RCC 7860 (cell line): ENCODE measurements around the gene FDPS.

Experiments
- DNase-seq: peaks from one replicate; pipeline ENCODE4 v3.0.0-alpha.2; 2015; ENCODE audit warnings: low spot score
- FAIRE-seq: peaks from 2 replicates; lab custom pipeline; 2012; peaks lifted over from hg19 to GRCh38; lab: Jason Lieb, UNC

FDPS gene

GRCh38 chr1:155308493-155309422, at the start of gene FDPS:
Gene FDPS, plus strand, starts transcription at chr1:155308866. Its CDS starts 924 bp downstream, at chr1:155309790.
- DNase-seq (peak; percentile 98), FAIRE-seq (peak; percentile 91)

- no peak for DNase-seq
- no peak for FAIRE-seq
Measured at GRCh38 chr1:155260276-155260675, 48.4 kb upstream of the FDPS start.

GRCh38 chr1:155261493-155261851, 47.2 kb upstream of the FDPS start:
- DNase-seq (peak; percentile 29), FAIRE-seq (no peak)

DNA sequence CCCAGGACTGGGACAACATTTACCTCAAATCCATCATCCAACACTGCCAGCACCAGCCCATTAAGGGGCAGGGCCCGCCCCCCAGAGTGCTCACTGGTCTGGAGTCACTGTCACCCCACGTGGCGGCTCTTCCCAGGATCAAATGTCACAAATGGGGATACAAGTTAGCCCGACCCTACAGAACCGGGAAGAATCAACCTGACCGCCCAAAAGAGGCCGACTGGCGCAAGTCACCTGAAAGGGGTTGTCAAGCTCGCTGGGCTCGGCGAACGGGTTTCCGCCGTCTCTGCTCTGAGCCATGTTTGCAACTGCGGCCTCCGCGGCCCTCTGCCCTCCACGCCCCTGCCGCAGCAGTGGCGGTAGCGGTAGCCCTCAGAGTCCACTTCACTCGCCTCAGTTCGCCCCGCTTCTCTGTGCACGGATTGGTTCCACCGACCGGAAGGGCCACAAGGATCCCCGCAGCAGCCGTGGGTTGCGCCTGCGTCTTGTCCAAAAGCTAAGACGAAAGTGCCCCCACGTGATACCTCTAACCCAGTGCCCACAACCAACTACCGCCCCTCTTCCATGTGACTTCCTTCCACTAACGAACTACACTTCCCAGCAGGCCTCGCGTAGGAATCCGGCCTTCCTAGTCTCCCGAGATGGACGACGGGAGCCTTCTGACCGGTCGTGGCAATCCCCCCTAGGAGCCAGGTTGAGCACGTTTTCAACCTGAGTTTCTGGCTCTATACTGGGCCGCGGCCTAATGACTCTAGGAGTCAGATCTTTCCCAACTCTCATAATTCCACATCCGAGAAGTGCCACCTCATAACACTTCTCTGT, 46.6 kb upstream of the FDPS start, which contains the start of gene SCAMP3:
TSS of gene SCAMP3 (minus strand) at position 509 of the 822 bp plus-strand sequence. CDS start at position 300, 209 bp downstream.
- DNase-seq (peak; percentile 96), FAIRE-seq (peak; percentile 85)

DNA sequence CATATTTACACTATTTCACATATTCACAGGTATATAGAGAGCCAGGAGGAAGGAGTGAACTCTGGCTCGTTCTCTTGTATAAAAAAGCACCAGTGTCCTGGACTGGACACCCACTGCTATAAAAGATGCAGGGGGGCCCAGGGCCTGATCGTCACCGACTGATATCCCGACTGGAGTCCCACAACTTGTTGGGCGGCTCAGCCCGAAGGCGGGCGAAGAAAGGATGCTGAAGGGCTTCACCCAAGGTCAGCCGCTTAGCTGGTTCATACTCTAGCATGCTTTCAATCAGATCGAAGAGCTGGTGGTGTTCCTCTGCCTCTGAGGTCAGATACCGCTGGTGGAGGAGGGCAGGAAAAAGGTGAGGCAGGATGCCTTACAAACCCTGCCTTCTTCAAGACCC, 45.6 kb upstream of the FDPS start:
- FAIRE-seq = no peak
- DNase-seq = no peak

DNA sequence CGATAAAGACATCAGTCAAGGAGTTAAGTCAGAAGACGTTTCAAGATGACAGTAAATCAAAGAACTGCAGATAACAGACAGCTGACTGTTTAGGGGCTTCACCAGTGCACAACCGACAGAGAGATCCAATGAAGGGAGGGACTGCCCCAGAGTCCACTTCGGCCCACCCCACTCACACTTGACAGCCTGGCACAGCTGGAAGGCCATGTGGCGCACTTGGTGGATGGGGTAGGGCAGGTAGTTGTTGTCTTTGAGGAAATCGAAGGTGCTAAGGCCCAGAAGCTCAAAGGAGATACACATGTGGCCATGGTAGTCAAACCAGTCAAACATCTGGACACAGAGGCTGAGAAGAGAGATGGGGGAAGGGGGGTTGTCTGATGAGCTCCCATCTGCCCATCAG, 42.1 kb upstream of the FDPS start:
- FAIRE-seq = no peak
- DNase-seq = no peak

DNA sequence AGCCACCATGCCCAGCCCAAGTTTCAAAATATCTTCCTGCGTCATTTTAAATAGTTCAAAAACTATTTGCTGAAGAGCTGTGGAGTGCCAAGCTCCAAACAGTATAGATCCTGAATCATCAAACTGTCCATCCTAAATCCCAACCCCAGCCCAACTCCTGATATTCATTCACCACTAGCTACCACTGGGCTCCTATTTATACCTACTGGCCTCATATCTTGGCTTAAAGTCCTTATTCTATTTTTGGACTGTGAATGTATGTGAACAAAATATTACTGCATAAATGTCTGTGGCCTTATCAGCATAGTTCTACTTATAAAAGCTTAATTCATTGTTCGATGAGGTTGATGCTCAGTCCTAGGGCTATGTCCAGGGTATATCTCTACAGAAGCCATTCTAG, 41.3 kb upstream of the FDPS start:
- DNase-seq (no peak), FAIRE-seq (no peak)

GRCh38 chr1:155268630-155269029, 40.0 kb upstream of the FDPS start:
- DNase-seq (no peak), FAIRE-seq (no peak)

DNA sequence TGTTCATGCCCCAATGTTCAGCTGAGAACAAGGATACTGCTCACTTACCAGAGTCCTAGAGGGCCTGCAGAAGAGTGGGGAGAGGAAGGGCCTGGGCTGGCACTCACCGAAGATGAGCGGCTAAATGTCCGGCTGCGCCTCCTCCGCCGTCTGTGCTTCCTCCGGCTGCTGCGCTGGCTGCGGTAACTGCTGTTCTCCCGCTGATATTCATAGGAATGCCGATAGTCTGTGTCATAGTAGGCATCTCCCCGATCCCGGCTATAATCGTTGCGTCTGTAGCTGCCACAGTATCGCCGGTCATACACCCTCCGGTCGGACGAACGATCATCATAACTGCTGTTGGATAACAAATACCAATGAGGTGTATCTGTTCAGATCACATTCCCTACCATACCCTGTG, 39.3 kb upstream of the FDPS start:
- FAIRE-seq (no peak), DNase-seq (no peak)

- DNase-seq = peak; percentile 29
Measured at GRCh38 chr1:155272466-155273342, 36.0 kb upstream of the FDPS start.

DNA sequence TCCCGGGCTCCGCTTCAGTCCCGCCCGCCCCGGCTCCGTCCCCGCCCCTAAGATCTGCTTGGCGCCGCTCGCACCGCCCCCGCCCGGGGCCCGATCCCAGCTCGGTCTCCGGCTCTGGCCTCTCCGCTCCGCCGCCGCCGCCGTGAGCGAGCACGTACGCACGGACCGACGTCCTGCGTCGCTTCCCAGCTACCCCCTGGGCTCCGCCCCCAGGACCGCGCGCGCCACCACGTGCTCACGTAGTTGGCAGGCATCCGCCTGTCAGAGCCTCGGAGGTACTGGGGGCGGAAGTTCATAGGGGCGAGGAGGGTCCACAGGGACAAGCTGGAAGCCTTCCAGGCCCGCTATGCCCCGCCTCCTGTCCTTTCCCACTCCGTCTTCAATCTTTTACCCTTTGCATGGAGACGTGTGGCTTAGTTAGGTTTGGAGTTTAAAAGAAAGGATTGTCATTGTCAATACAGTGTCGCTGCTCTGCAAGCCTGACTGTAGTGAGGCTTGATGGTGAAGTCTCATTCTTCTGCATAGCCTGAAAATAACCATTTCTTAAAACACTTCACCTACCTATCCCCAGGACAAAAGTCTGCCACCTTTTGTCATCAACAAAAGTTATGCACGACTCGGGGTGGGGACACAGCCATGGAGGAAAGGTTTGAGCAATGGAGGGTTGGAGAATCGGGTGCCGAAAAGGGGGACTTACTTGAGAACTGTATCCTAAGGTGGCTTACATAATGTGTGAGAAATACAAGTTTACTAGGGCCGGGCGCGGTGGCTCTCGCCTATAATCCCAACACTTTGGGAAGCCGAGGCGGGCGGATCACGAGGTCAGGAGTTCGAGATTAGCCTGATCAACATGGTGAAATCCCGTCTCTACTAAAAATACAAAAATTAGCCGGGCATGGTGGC, 35.1 kb upstream of the FDPS start, which contains the start of gene CLK2:
TSS of gene CLK2 (minus strand) at position 162 of the 903 bp plus-strand sequence. CDS start 2,527 bp downstream, outside the sequence.
- DNase-seq = peak; percentile 91

More at GRCh38 chr1:155272466-155273342, 36.0 kb upstream of the FDPS start:
- FAIRE-seq = no peak

DNA sequence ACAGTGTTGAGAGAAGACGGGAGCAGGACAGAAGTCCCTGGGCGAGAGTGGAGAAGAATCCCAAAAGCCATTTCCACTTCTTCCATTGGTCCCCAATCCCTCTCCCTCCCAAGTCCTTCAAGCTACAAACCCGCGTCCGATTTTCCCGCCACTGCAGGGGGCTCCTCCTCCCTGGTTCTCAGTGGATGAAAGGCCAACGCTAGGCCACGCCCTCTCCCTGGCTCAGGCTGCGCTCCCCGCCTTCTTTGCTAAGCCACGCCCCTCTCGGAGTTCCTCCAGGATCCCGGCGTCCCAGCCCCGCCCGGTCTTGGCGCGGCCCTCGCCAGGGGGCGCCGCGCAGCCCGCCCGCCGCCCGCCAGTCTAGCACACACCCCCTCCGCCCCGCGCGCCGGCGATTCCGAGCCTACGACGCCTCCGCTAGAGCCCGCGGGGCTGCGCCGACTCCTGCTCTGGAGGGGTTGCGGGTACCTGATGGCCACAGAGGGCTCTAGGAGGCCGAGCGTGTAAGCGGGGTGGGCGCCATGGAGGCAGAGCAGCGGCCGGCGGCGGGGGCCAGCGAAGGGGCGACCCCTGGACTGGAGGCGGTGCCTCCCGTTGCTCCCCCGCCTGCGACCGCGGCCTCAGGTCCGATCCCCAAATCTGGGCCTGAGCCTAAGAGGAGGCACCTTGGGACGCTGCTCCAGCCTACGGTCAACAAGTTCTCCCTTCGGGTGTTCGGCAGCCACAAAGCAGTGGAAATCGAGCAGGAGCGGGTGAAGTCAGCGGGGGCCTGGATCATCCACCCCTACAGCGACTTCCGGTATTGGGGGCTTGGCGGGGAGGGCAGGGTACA, 31.4 kb upstream of the FDPS start, which contains the start of gene HCN3:
TSS of gene HCN3 (plus strand) at position 394 of the 832 bp plus-strand sequence. CDS start at position 522, 128 bp downstream.
- peak; percentile 90 for DNase-seq
- FAIRE-seq = no peak

More for the DNA sequence above, 35.1 kb upstream of the FDPS start, which contains the start of gene CLK2:
- peak; percentile 57 for FAIRE-seq

DNA sequence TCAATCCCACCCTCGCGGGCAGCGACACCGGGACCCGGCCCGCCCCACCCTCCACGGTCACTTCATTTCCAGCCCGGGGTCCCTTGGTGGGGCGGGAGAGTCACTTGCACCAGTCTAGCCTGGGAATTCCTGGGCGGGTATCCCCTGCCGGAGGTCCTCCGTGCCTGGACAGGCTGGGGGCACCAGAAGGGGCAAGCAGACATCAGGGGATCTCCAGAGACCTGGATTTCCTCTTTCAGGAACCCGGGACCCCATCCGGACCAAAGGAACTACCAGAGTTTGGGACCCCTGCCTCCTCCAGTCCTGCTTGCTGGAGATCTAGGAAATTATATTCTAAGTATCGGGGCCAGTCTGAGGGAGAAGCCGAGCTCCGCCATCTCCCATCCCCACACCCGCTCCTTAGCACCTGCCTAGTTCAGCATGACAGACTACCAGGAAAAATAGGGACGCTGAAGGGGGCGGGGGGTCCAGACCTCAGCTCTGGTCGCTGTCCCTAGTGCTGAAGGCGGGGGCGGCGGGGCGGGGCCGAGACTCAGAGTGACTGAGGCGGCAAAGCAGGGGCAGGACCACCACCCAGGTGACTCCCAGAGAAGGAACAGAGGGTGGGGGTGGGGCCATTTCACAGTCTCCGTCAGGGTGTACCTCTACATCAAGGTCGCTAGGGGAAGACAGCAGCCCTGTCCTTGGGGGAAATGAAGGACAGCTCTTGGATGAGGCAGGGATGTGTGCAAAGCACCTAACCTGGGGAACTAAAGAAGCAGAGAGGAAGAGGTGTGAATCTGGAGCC, 30.6 kb upstream of the FDPS start:
- FAIRE-seq (no peak), DNase-seq (peak; percentile 7)

GRCh38 chr1:155278689-155279160, 29.9 kb upstream of the FDPS start:
- FAIRE-seq (no peak), DNase-seq (no peak)

- FAIRE-seq (no peak), DNase-seq (no peak)
Measured at GRCh38 chr1:155279268-155279667, 29.4 kb upstream of the FDPS start.

DNA sequence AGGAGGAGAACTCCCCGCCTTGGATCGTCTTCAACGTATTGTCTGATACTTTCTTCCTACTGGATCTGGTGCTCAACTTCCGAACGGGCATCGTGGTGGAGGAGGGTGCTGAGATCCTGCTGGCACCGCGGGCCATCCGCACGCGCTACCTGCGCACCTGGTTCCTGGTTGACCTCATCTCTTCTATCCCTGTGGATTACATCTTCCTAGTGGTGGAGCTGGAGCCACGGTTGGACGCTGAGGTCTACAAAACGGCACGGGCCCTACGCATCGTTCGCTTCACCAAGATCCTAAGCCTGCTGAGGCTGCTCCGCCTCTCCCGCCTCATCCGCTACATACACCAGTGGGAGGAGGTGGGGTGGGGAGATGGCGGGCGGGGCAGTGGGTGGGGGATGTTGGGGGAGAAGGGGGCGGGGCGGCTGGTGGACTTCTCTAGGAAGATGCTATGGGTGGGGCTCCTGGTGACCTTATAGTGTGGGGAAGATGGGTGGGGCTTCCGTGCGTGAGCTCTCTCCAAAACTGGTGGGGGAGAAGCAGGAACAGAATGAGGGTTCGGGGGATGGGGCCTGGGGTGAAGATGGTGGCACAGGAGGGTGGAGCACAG, 26.1 kb upstream of the FDPS start:
- FAIRE-seq = no peak
- no peak for DNase-seq

GRCh38 chr1:155284476-155284875, 24.2 kb upstream of the FDPS start:
- FAIRE-seq = no peak
- DNase-seq = no peak
